ENCODE measurements around the gene PTCD1. TPM values are rescaled to one million over a fixed set of nuclear protein-coding genes. Genes with fewer than 3 reads are reported as not detected.

PTCD1 gene
- total RNA-seq, 1 experiment from 2014 or later, result 11.1 TPM

GRCh38 chr7:99395616-99396327 lies 42.8 kb downstream of the PTCD1 start (continued):
- TF ChIP-seq GTF2I (CRISPR knock-in tag; conservative IDR thresholded peaks at IDR 0.05), result no peak
- TF ChIP-seq NFYB (CRISPR knock-in tag; conservative IDR thresholded peaks at IDR 0.05; ENCODE audit: low read depth), result no peak
- no peak for TF ChIP-seq E2F5 (CRISPR knock-in tag; IDR thresholded peaks at IDR 0.05)
- TF ChIP-seq RELA (CRISPR knock-in tag; IDR thresholded peaks at IDR 0.05; ENCODE audit: borderline replicate concordance), result no peak

- no peak for ATAC-seq
- H3K4me1 Mint-ChIP-seq, result peaks cover 12% of the 10 kb centered on the region
- H3K4me3 Mint-ChIP-seq, result peak overlapping the region; percentile 77
- no peaks in the 10 kb centered on the region for H3K9me3 Mint-ChIP-seq
- peak overlapping the region; percentile 98 for H3K27ac Mint-ChIP-seq
- TF ChIP-seq NFATC4 (CRISPR knock-in tag; IDR thresholded peaks at IDR 0.05), result no peak
- 0 out of 2 replicates have a peak, but pooled peaks have one; percentile 2 for TF ChIP-seq SMAD3 (CRISPR knock-in tag; IDR thresholded peaks at IDR 0.05; ENCODE audit: borderline replicate concordance)
- H3K27me3 Mint-ChIP-seq (ENCODE audit: low read depth), result no peaks in the 10 kb centered on the region
- POLR2A ChIA-PET, result interaction anchor here (0.7 to 3.5 kb wide), 4 partner anchors 15 to 28 kb away, joined by 4 to 37 read pairs (median 6); partner anchors contain the start of genes BUD31 and PDAP1
- H3K36me3 Mint-ChIP-seq, result peaks cover 36% of the 10 kb centered on the region
- DNase-seq (ENCODE audit: low spot score), result no peak
- CTCF ChIA-PET, result interaction anchor here (2.5 kb wide), 1 partner anchor 28 kb away, joined by 15 read pairs; no protein-coding TSS in a partner anchor
Observed at GRCh38 chr7:99394188-99394502, 44.5 kb downstream of the PTCD1 start.

GRCh38 chr7:99393355-99394187 lies 45.0 kb downstream of the PTCD1 start:
- POLR2A ChIA-PET, result interaction anchor here (0.7 to 3.5 kb wide), 4 partner anchors 15 to 29 kb away, joined by 4 to 37 read pairs (median 6); partner anchors contain the start of genes BUD31 and PDAP1
- Mint-ChIP-seq H3K4me1 (peaks cover 12% of the 10 kb centered on the region), H3K27ac (peak overlapping the region; percentile 98), H3K27me3 (ENCODE audit: low read depth) (no peaks in the 10 kb centered on the region), H3K9me3 (no peaks in the 10 kb centered on the region), H3K36me3 (peaks cover 32% of the 10 kb centered on the region), H3K4me3 (peak overlapping the region; percentile 77)
- peak; percentile 83 for ATAC-seq
- CTCF ChIA-PET, result interaction anchor here (1.1 to 2.5 kb wide), 4 partner anchors 15 to 34 kb away, joined by 5 to 15 read pairs (median 10); partner anchors contain the start of genes BUD31 and PDAP1
- DNase-seq (ENCODE audit: low spot score), result peak; percentile 88
- TF ChIP-seq AR (CRISPR knock-in tag; IDR thresholded peaks at IDR 0.05) (0 out of 2 replicates have a peak, but pooled peaks have one; percentile 8), CDX4 (CRISPR knock-in tag; IDR thresholded peaks at IDR 0.05; ENCODE audit: borderline replicate concordance) (no peak), PRDM15 (CRISPR knock-in tag; IDR thresholded peaks at IDR 0.05) (no peak), ZNF263 (CRISPR knock-in tag; IDR thresholded peaks at IDR 0.05; ENCODE audit: low read depth) (no peak), JAZF1 (CRISPR knock-in tag; IDR thresholded peaks at IDR 0.05) (no peak), ZNF425 (CRISPR knock-in tag; conservative IDR thresholded peaks at IDR 0.05) (no peak), SMAD4 (CRISPR knock-in tag; IDR thresholded peaks at IDR 0.05) (no peak), ZNF512 (CRISPR knock-in tag; IDR thresholded peaks at IDR 0.05; ENCODE audit: borderline replicate concordance) (no peak), PRRX2 (CRISPR knock-in tag; IDR thresholded peaks at IDR 0.05) (no peak), TCF7 (CRISPR knock-in tag; IDR thresholded peaks at IDR 0.05; ENCODE audit: low read depth) (no peak)

Data from WTC11 (cell line).